Endothelial cell of umbilical vein (primary cell): ENCODE results near the gene PBX3. TPM values are rescaled to one million over a fixed set of nuclear protein-coding genes. Genes with fewer than 3 reads are reported as not detected.

ENCODE experiments used
- BruUV-seq: library from RNA; stranded (reverse); fragments of 400-500 nt; replicated peaks from 2 replicates; lab custom pipeline; 2021; lab: Mats Ljungman, UMichigan
- CTCF ChIA-PET: fragments of 300-600, 350-600 bp; sonication (Branson Sonifier 250); formaldehyde crosslinking; loops from one replicate; lab custom pipeline; 2021; ENCODE audit warnings: antibody characterized with exemption, inconsistent platforms; lab: Charles Lee
- POLR2A ChIA-PET: fragments of 300-600, 350-600 bp; sonication (Branson Sonifier 250); formaldehyde crosslinking; loops from one replicate; lab custom pipeline; 2021; ENCODE audit warnings: antibody characterized with exemption, inconsistent platforms; lab: Charles Lee
- DNase-seq: peaks from one replicate; pipeline ENCODE4 v3.0.0-alpha.2; 2011; ENCODE audit warnings: low read depth, low spot score
- FAIRE-seq: peaks from 2 replicates; lab custom pipeline; 2011; peaks lifted over from hg19 to GRCh38; lab: Jason Lieb, UNC
- H2AFZ ChIP-seq: 2 replicates; pipeline ENCODE4 v1.6.0; 2012; ENCODE audit warnings: low read depth, low read length, control low read depth, inconsistent platforms
- H3K27ac ChIP-seq: 2 replicates; pipeline ENCODE4 v1.5.1; 2011; ENCODE audit warnings: low read depth, mild to moderate bottlenecking, control low read depth, low read length, moderate library complexity; ENCODE audit not compliant: insufficient read depth
- H3K27me3 ChIP-seq, 2 experiments: 2 replicates each; pipeline versions ENCODE4 v1.6.0 to v1.6.1; 2011; ENCODE audit warnings: low read length in 2 of 2, mixed read lengths in 1 of 2; ENCODE audit not compliant: control insufficient read depth in 2 of 2, insufficient read depth in 2 of 2
- H3K36me3 ChIP-seq, 2 experiments: 2 replicates in 1 of 2; 3 replicates in 1 of 2; pipeline ENCODE4 v1.5.1; 2011; ENCODE audit warnings: low read length in 2 of 2, mild to moderate bottlenecking in 1 of 2, moderate library complexity in 1 of 2; ENCODE audit not compliant: control insufficient read depth in 2 of 2, insufficient read depth in 2 of 2; ENCODE audit errors: extremely low read depth in 1 of 2
- H3K4me1 ChIP-seq: 3 replicates; pipeline ENCODE4 v1.5.1; 2011; ENCODE audit warnings: mild to moderate bottlenecking, low read length; ENCODE audit not compliant: control insufficient read depth, insufficient read depth; ENCODE audit errors: extremely low read depth
- H3K4me2 ChIP-seq: 2 replicates; pipeline ENCODE4 v1.6.1; 2011; ENCODE audit warnings: low read length, control low read depth, mixed read lengths; ENCODE audit not compliant: insufficient read depth
- H3K4me3 ChIP-seq, 3 experiments: fragments of 200-600 bp in 1 of 3; sonication (generic), shearing (Covaris generic) in 1 of 3; replicated peaks in 1 of 3; 2 replicates each; pipeline ENCODE4 v1.5.1; 2011 to 2016; ENCODE audit warnings: control low read depth in 3 of 3, low read length in 3 of 3, mild to moderate bottlenecking in 2 of 3, inconsistent platforms in 1 of 3, low read depth in 1 of 3, moderate library complexity in 1 of 3; ENCODE audit not compliant: insufficient read depth in 1 of 3
- H3K79me2 ChIP-seq: 2 replicates; pipeline ENCODE4 v1.6.0; 2012; ENCODE audit warnings: low read length, inconsistent platforms; ENCODE audit not compliant: control insufficient read depth, insufficient read depth
- H3K9ac ChIP-seq: replicated peaks from 2 replicates; pipeline ENCODE3; 2011; ENCODE audit warnings: low read length, control low read depth; ENCODE audit not compliant: insufficient read depth; ENCODE audit errors: extremely low read depth
- H3K9me1 ChIP-seq: replicated peaks from 3 replicates; pipeline ENCODE4 v1.6.0; 2011; ENCODE audit warnings: mild to moderate bottlenecking, low read length; ENCODE audit not compliant: control insufficient read depth, insufficient read depth; ENCODE audit errors: extremely low read depth
- H3K9me3 ChIP-seq: replicated peaks from 2 replicates; pipeline ENCODE4 v1.5.1; 2012; ENCODE audit warnings: low read length, inconsistent platforms; ENCODE audit not compliant: control insufficient read depth, insufficient read depth
- H4K20me1 ChIP-seq: replicated peaks from 2 replicates; pipeline ENCODE3; 2011; ENCODE audit warnings: mild to moderate bottlenecking, low read length; ENCODE audit not compliant: control insufficient read depth, insufficient read depth; ENCODE audit errors: extremely low read depth
- FOS ChIP-seq: IDR thresholded peaks from 2 replicates; pipeline ENCODE4 v1.6.1; 2011; ENCODE audit warnings: mild to moderate bottlenecking, low read length, moderate library complexity, borderline replicate concordance; ENCODE audit not compliant: insufficient read depth
- POLR2AphosphoS5 ChIP-seq: IDR thresholded peaks from 2 replicates; pipeline ENCODE4 v1.6.1; 2012; ENCODE audit warnings: low read depth, mild to moderate bottlenecking, control low read depth, low read length, moderate library complexity; ENCODE audit not compliant: insufficient read depth
- dilution Hi-C: fragments of 300-500 bp; cut with MboI; formaldehyde crosslinking; loops from one replicate; pipeline ENCODE4 v1.15.0; 2019; ENCODE audit warnings: low sequenced_read_pairs; ENCODE audit not compliant: extremely low pct_ligation_motif_present
- intact Hi-C: fragments of 100-400 bp; cut with micrococcal nuclease; formaldehyde crosslinking; loops from one replicate; pipeline ENCODE4 v1.10.0; 2022
- polyA plus RNA-seq, 4 experiments: library from polyadenylated mRNA; depleted of rRNA in 3 of 4; stranded (reverse) in 3 of 4; unstranded in 1 of 4; fragments of >200 nt; gene quantifications; 2 replicates each; pipeline versions ENCODE4 v1.2.1 to v1.2.3, GENCODE V29; 2011 to 2012; ENCODE audit warnings: missing spikeins in 1 of 4
- total RNA-seq: library from RNA; stranded (reverse); gene quantifications from 2 replicates; pipeline ENCODE4 v1.2.3, GENCODE V29; 2021

The PBX3 gene
- total and polyA plus RNA-seq, 2 donors (not counting 3 experiments of a cell fraction or from before 2014, with no cell fraction given): 18.8 to 42.0 TPM

GRCh38 chr9:125759764-125760129 is 12.6 kb downstream of the PBX3 start:
- ChIA-PET POLR2A (no interaction called here), CTCF (interaction anchor here (1.0 to 2.1 kb wide), 5 partner anchors 10 to 201 kb away, joined by 4 to 8 read pairs (median 5); no protein-coding TSS in a partner anchor)
- DNase-seq (peak; percentile 27), FAIRE-seq (no peak)
- Histone ChIP-seq H3K4me2 (peak overlapping the region; percentile 83), H3K9ac (no peak overlapping the region), H3K27ac (no peak overlapping the region), H2AFZ (peak overlapping the region; percentile 40), H3K9me1 (no peaks in the 10 kb centered on the region), H3K27me3 (no peaks in the 10 kb centered on the region), H3K4me1 (peaks cover 13% of the 10 kb centered on the region), H3K4me3 (peak overlapping the region in 2 of 3 experiments; percentile 4 to 16), H4K20me1 (peaks cover 4% of the 10 kb centered on the region), H3K79me2 (peaks cover 25% of the 10 kb centered on the region), H3K9me3 (no peaks in the 10 kb centered on the region), H3K36me3 (no peaks in the 10 kb centered on the region)
- TF ChIP-seq FOS: no peak
- dilution Hi-C loops (no loop called here), intact Hi-C loops (no loop called here)
- BruUV-seq: no TSS peak

- no peak overlapping the region for H2AFZ ChIP-seq
- H3K27ac ChIP-seq: no peak overlapping the region
- H3K4me3 ChIP-seq: no peak overlapping the region
- dilution Hi-C loops (no loop called here), intact Hi-C loops (no loop called here)
- peaks cover 13% of the 10 kb centered on the region for H3K4me1 ChIP-seq
- no peak for DNase-seq
- H3K79me2 ChIP-seq: peaks cover 26% of the 10 kb centered on the region
- no peaks in the 10 kb centered on the region for H3K9me1 ChIP-seq
- no peaks in the 10 kb centered on the region for H3K27me3 ChIP-seq
- peaks cover 4% of the 10 kb centered on the region for H4K20me1 ChIP-seq
- no peak for FAIRE-seq
- CTCF ChIA-PET: no interaction called here
- H3K36me3 ChIP-seq: no peaks in the 10 kb centered on the region
- no peaks in the 10 kb centered on the region for H3K9me3 ChIP-seq
- H3K9ac ChIP-seq: no peak overlapping the region
- BruUV-seq: no TSS peak
- POLR2A ChIA-PET: no interaction called here
- H3K4me2 ChIP-seq: no peak overlapping the region
- TF ChIP-seq FOS (no peak), POLR2AphosphoS5 (no peak)
Observed at GRCh38 chr9:125760537-125760936, 13.4 kb downstream of the PBX3 start.
